ENCODE data around the gene CAPZA1. TPM values are rescaled to one million over a fixed set of nuclear protein-coding genes. Genes with fewer than 3 reads are reported as not detected.

CAPZA1 gene
- total RNA-seq, 1 donor from 2014 or later, result 149 TPM

- H3K27ac Mint-ChIP-seq (ENCODE audit: unreplicated experiment), result no peak overlapping the region
- H3K9me3 Mint-ChIP-seq (ENCODE audit: unreplicated experiment), result peaks cover 18% of the 10 kb centered on the region
- DNase-seq, result no peak
- H3K4me1 Mint-ChIP-seq (ENCODE audit: low read depth, unreplicated experiment), result peaks cover 13% of the 10 kb centered on the region
- H3K36me3 Mint-ChIP-seq (ENCODE audit: unreplicated experiment), result no peaks in the 10 kb centered on the region
- no peak overlapping the region for H3K4me3 Mint-ChIP-seq (ENCODE audit: unreplicated experiment)
- TF ChIP-seq CTCF (IDR thresholded peaks at IDR 0.05; ENCODE audit: partially characterized antibody, unreplicated experiment), result no peak
- peaks cover 13% of the 10 kb centered on the region for H3K27me3 Mint-ChIP-seq (ENCODE audit: unreplicated experiment)
These were observed 88.9 kb downstream of the CAPZA1 start for GRCh38 chr1:112708489-112708888.

- Mint-ChIP-seq H3K9me3 (ENCODE audit: unreplicated experiment) (peaks cover 18% of the 10 kb centered on the region), H3K27me3 (ENCODE audit: unreplicated experiment) (peaks cover 14% of the 10 kb centered on the region), H3K27ac (ENCODE audit: unreplicated experiment) (no peak overlapping the region), H3K36me3 (ENCODE audit: unreplicated experiment) (no peaks in the 10 kb centered on the region), H3K4me1 (ENCODE audit: low read depth, unreplicated experiment) (peaks cover 9% of the 10 kb centered on the region), H3K4me3 (ENCODE audit: unreplicated experiment) (no peak overlapping the region)
- no peak for DNase-seq
- no peak for TF ChIP-seq CTCF (IDR thresholded peaks at IDR 0.05; ENCODE audit: partially characterized antibody, unreplicated experiment)
These were observed 90.5 kb downstream of the CAPZA1 start for GRCh38 chr1:112710159-112710558.

GRCh38 chr1:112710586-112710985 is 91.0 kb downstream of the CAPZA1 start:
- Mint-ChIP-seq H3K27me3 (ENCODE audit: unreplicated experiment) (peaks cover 12% of the 10 kb centered on the region), H3K4me1 (ENCODE audit: low read depth, unreplicated experiment) (peaks cover 5% of the 10 kb centered on the region), H3K36me3 (ENCODE audit: unreplicated experiment) (no peaks in the 10 kb centered on the region), H3K4me3 (ENCODE audit: unreplicated experiment) (no peak overlapping the region), H3K27ac (ENCODE audit: unreplicated experiment) (no peak overlapping the region), H3K9me3 (ENCODE audit: unreplicated experiment) (peaks cover 18% of the 10 kb centered on the region)
- DNase-seq, result no peak
- no peak for TF ChIP-seq CTCF (IDR thresholded peaks at IDR 0.05; ENCODE audit: partially characterized antibody, unreplicated experiment)

GRCh38 chr1:112711041-112711440 is 91.4 kb downstream of the CAPZA1 start:
- H3K4me1 Mint-ChIP-seq (ENCODE audit: low read depth, unreplicated experiment), result peaks cover 3% of the 10 kb centered on the region
- TF ChIP-seq CTCF (IDR thresholded peaks at IDR 0.05; ENCODE audit: partially characterized antibody, unreplicated experiment), result no peak
- H3K9me3 Mint-ChIP-seq (ENCODE audit: unreplicated experiment), result peaks cover 20% of the 10 kb centered on the region
- no peaks in the 10 kb centered on the region for H3K36me3 Mint-ChIP-seq (ENCODE audit: unreplicated experiment)
- peaks cover 12% of the 10 kb centered on the region for H3K27me3 Mint-ChIP-seq (ENCODE audit: unreplicated experiment)
- DNase-seq, result no peak
- no peak overlapping the region for H3K27ac Mint-ChIP-seq (ENCODE audit: unreplicated experiment)
- H3K4me3 Mint-ChIP-seq (ENCODE audit: unreplicated experiment), result no peak overlapping the region

- Mint-ChIP-seq H3K9me3 (ENCODE audit: unreplicated experiment) (peaks cover 15% of the 10 kb centered on the region), H3K4me3 (ENCODE audit: unreplicated experiment) (no peak overlapping the region), H3K4me1 (ENCODE audit: low read depth, unreplicated experiment) (peaks cover 1% of the 10 kb centered on the region), H3K36me3 (ENCODE audit: unreplicated experiment) (no peaks in the 10 kb centered on the region), H3K27ac (ENCODE audit: unreplicated experiment) (no peak overlapping the region), H3K27me3 (ENCODE audit: unreplicated experiment) (peaks cover 12% of the 10 kb centered on the region)
- no peak for DNase-seq
- no peak for TF ChIP-seq CTCF (IDR thresholded peaks at IDR 0.05; ENCODE audit: partially characterized antibody, unreplicated experiment)
These were observed 92.0 kb downstream of the CAPZA1 start for GRCh38 chr1:112711670-112712069.
